SK-N-SH (cell line): ENCODE data around the gene KNDC1. TPM values are rescaled to one million over a fixed set of nuclear protein-coding genes. Genes with fewer than 3 reads are reported as not detected.

Source experiments
- CTCF ChIA-PET: fragments of 300-600, 350-600 bp; formaldehyde crosslinking; extraction: SDS; loops from one replicate; lab custom pipeline; 2021; lab: Yijun Ruan, JAX
- POLR2A ChIA-PET: fragments of 350-600 bp; sonication (Branson Sonifier 250); formaldehyde crosslinking; extraction: SDS; loops from one replicate; lab custom pipeline; 2020; ENCODE audit warnings: antibody characterized with exemption, inconsistent platforms; lab: Yijun Ruan, JAX
- DNase-seq: peaks from one replicate; pipeline ENCODE4 v3.0.0; 2012
- H2AFZ ChIP-seq: fragments of 200-600 bp; sonication (generic); 2 replicates; pipeline ENCODE4 v1.8.1; 2016; ENCODE audit warnings: antibody characterized with exemption, mild to moderate bottlenecking, low read depth
- H3F3A ChIP-seq: fragments of 200-600 bp; sonication (generic); replicated peaks from 2 replicates; pipeline ENCODE3; 2016; ENCODE audit warnings: antibody characterized with exemption, mild to moderate bottlenecking; ENCODE audit not compliant: insufficient read depth
- H3K27ac ChIP-seq, 2 experiments: fragments of 200-500 bp in 1 of 2; fragments of 200-600 bp in 1 of 2; sonication (Bioruptor generic) in 1 of 2; sonication (generic), shearing (Covaris generic) in 1 of 2; 2 replicates each; pipeline versions ENCODE4 v1.5.1 to v1.6.1; 2014 to 2016; ENCODE audit warnings: low read depth in 2 of 2, inconsistent platforms in 1 of 2, low read length in 1 of 2, mild to moderate bottlenecking in 1 of 2, mixed read lengths in 1 of 2
- H3K27me3 ChIP-seq: fragments of 200-600 bp; sonication (generic), shearing (Covaris generic); 2 replicates; pipeline ENCODE4 v1.6.1; 2016; ENCODE audit warnings: mixed run types; ENCODE audit not compliant: insufficient read depth
- H3K36me3 ChIP-seq, 2 experiments: fragments of 200-500 bp in 1 of 2; fragments of 200-600 bp in 1 of 2; sonication (Bioruptor generic) in 1 of 2; sonication (generic) in 1 of 2; replicated peaks in 1 of 2; 2 replicates each; pipeline versions ENCODE3 to v1.5.1; 2014 to 2016; ENCODE audit warnings: low read length in 1 of 2, mild to moderate bottlenecking in 1 of 2; ENCODE audit not compliant: insufficient read depth in 2 of 2, control insufficient read depth in 1 of 2
- H3K4me1 ChIP-seq, 2 experiments: fragments of 200-500 bp in 1 of 2; fragments of 200-600 bp in 1 of 2; sonication (Bioruptor generic) in 1 of 2; sonication (generic), shearing (Covaris generic) in 1 of 2; 2 replicates each; pipeline versions ENCODE4 v1.5.1 to v1.6.1; 2014 to 2016; ENCODE audit warnings: low read depth in 1 of 2, low read length in 1 of 2, mixed run types in 1 of 2; ENCODE audit not compliant: insufficient read depth in 2 of 2, control insufficient read depth in 1 of 2
- H3K4me2 ChIP-seq: fragments of 200-600 bp; sonication (generic), shearing (Covaris generic); 2 replicates; pipeline ENCODE4 v1.6.1; 2017; ENCODE audit warnings: mixed run types
- H3K4me3 ChIP-seq, 2 experiments: fragments of 200-500 bp in 1 of 2; fragments of 200-600 bp in 1 of 2; sonication (Bioruptor generic) in 1 of 2; sonication (generic), shearing (Covaris generic) in 1 of 2; 2 replicates each; pipeline versions ENCODE4 v1.5.1 to v1.8.1; 2014 to 2016; ENCODE audit warnings: low read depth in 2 of 2, inconsistent platforms in 1 of 2, low read length in 1 of 2, mild to moderate bottlenecking in 1 of 2, mixed read lengths in 1 of 2, moderate library complexity in 1 of 2
- H3K79me2 ChIP-seq: fragments of 200-600 bp; sonication (generic); 2 replicates; pipeline ENCODE4 v1.8.1; 2017; ENCODE audit warnings: mild to moderate bottlenecking; ENCODE audit not compliant: insufficient read depth
- H3K9ac ChIP-seq: fragments of 200-600 bp; sonication (generic); 2 replicates; pipeline ENCODE4 v1.6.1; 2017; ENCODE audit warnings: mixed run types
- H3K9me2 ChIP-seq: fragments of 200-600 bp; sonication (generic); 2 replicates; pipeline ENCODE4 v1.6.1; 2017; ENCODE audit warnings: mixed run types
- H3K9me3 ChIP-seq: fragments of 200-600 bp; sonication (generic); 2 replicates; pipeline ENCODE4 v1.6.1; 2017; ENCODE audit warnings: mixed run types, mild to moderate bottlenecking, moderate library complexity
- H4K20me1 ChIP-seq: fragments of 200-600 bp; sonication (generic); 2 replicates; pipeline ENCODE4 v1.6.1; 2017; ENCODE audit warnings: mild to moderate bottlenecking, mixed run types; ENCODE audit not compliant: insufficient read depth
- CHD2 ChIP-seq: fragments of 150-350 bp; IDR thresholded peaks from 2 replicates; pipeline ENCODE4 v1.6.1; 2018; ENCODE audit warnings: low read length; ENCODE audit not compliant: partially characterized antibody
- NFIC ChIP-seq: IDR thresholded peaks from 2 replicates; pipeline ENCODE4 v1.4.0; 2012; ENCODE audit warnings: borderline replicate concordance
- NRF1 ChIP-seq: IDR thresholded peaks from 2 replicates; pipeline ENCODE4 v1.6.1; 2012; ENCODE audit warnings: low read depth, mild to moderate bottlenecking, low read length
- PBX3 ChIP-seq: IDR thresholded peaks from 2 replicates; pipeline ENCODE4; 2012
- POLR2AphosphoS5 ChIP-seq: IDR thresholded peaks from 2 replicates; pipeline ENCODE4 v1.6.1; 2012; ENCODE audit warnings: low read depth, low read length
- RAD21 ChIP-seq: IDR thresholded peaks from 2 replicates; pipeline ENCODE4 v1.6.1; 2012; ENCODE audit warnings: mild to moderate bottlenecking, low read length
- RFX5 ChIP-seq: IDR thresholded peaks from 2 replicates; pipeline ENCODE4 v1.6.1; 2012; ENCODE audit warnings: mild to moderate bottlenecking, improper control_type of control experiment, low read length
- SIN3A ChIP-seq: IDR thresholded peaks from 2 replicates; pipeline ENCODE4 v1.6.1; 2012; ENCODE audit warnings: low read depth, mild to moderate bottlenecking, low read length, moderate library complexity, borderline replicate concordance
- TAF1 ChIP-seq: IDR thresholded peaks from 2 replicates; pipeline ENCODE4 v1.6.1; 2012; ENCODE audit warnings: low read depth, mild to moderate bottlenecking, low read length, moderate library complexity, borderline replicate concordance
- TCF12 ChIP-seq: IDR thresholded peaks from 2 replicates; pipeline ENCODE4 v1.4.0; 2012
- USF1 ChIP-seq: IDR thresholded peaks from 2 replicates; pipeline ENCODE4 v1.4.0; 2012; ENCODE audit warnings: low read depth, borderline replicate concordance
- YY1 ChIP-seq: IDR thresholded peaks from 2 replicates; pipeline ENCODE4 v1.4.0; 2012; ENCODE audit warnings: low read depth, mild to moderate bottlenecking
- WGBS: methylation state at CpG from one replicate; pipeline ENCODE4 v1.1.6; 2017; ENCODE audit warnings: low lambda C conversion rate; 5-methylcytosine and 5-hydroxymethylcytosine counted together
- polyA plus RNA-seq, 3 experiments: library from polyadenylated mRNA; depleted of rRNA; stranded (reverse); fragments of >200 nt; gene quantifications; 2 replicates each; pipeline ENCODE4 v1.2.3, GENCODE V29; 2012
- TF ChIP-seq, protein P1 (sequence below): fragments of 150-350 bp; IDR thresholded peaks from 2 replicates; pipeline ENCODE4 v1.6.1; 2017; ENCODE audit warnings: antibody characterized with exemption, low read length, low read depth, borderline replicate concordance
- TF ChIP-seq, protein P2 (sequence below): IDR thresholded peaks from 2 replicates; pipeline ENCODE4 v1.4.0; 2012; ENCODE audit warnings: low read depth

KNDC1 gene
- polyA plus RNA-seq, 1 of the 3 experiments (the other 2 are of a cell fraction) = 1.4 TPM

GRCh38 chr10:133270204-133270603 is 110.2 kb downstream of the KNDC1 start:
- no peak overlapping the region for H3K4me3 ChIP-seq
- no peak overlapping the region for H3K4me2 ChIP-seq
- ChIA-PET POLR2A (no interaction called here), CTCF (interaction anchor here (1.4 kb wide), 2 partner anchors 127 to 366 kb away, joined by 3 to 4 read pairs; no protein-coding TSS in a partner anchor)
- TF ChIP-seq POLR2AphosphoS5 = no peak
- no peak for TF ChIP-seq RAD21
- TF ChIP-seq, protein P1, sequence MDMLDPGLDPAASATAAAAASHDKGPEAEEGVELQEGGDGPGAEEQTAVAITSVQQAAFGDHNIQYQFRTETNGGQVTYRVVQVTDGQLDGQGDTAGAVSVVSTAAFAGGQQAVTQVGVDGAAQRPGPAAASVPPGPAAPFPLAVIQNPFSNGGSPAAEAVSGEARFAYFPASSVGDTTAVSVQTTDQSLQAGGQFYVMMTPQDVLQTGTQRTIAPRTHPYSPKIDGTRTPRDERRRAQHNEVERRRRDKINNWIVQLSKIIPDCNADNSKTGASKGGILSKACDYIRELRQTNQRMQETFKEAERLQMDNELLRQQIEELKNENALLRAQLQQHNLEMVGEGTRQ = no peak
- H3K4me1 ChIP-seq = no peaks in the 10 kb centered on the region
- WGBS = 77% methylated on average over 10 of the region's 20 CpGs
- H2AFZ ChIP-seq = no peak overlapping the region
- no peaks in the 10 kb centered on the region for H3K36me3 ChIP-seq
- no peaks in the 10 kb centered on the region for H3F3A ChIP-seq
- no peaks in the 10 kb centered on the region; the same call in 1 of the 2 replicates for H4K20me1 ChIP-seq
- H3K27ac ChIP-seq = no peak overlapping the region
- no peaks in the 10 kb centered on the region for H3K27me3 ChIP-seq
- H3K9me2 ChIP-seq = no peaks in the 10 kb centered on the region
- no peaks in the 10 kb centered on the region for H3K79me2 ChIP-seq
- no peaks in the 10 kb centered on the region for H3K9me3 ChIP-seq
- no peak for DNase-seq
- no peak overlapping the region for H3K9ac ChIP-seq

GRCh38 chr10:133270773-133271297 is 110.8 kb downstream of the KNDC1 start:
- Histone ChIP-seq H3K9me2 (no peaks in the 10 kb centered on the region), H3K27me3 (no peaks in the 10 kb centered on the region), H4K20me1 (no peaks in the 10 kb centered on the region; the same call in 1 of the 2 replicates), H3K27ac (no peak overlapping the region), H3K4me2 (no peak overlapping the region)
- ChIA-PET POLR2A (no interaction called here), CTCF (interaction anchor here (1.4 kb wide), 2 partner anchors 127 to 366 kb away, joined by 3 to 4 read pairs; no protein-coding TSS in a partner anchor)
- no CpG with 5 or more reads among the region's 19 CpGs for WGBS
- DNase-seq = no peak
- TF ChIP-seq TAF1 (no peak), CHD2 (no peak), PBX3 (no peak), NRF1 (no peak), SIN3A (no peak), USF1 (no peak), TCF12 (no peak), POLR2AphosphoS5 (no peak), YY1 (no peak), RFX5 (no peak), NFIC (no peak)
- TF ChIP-seq, protein P2, sequence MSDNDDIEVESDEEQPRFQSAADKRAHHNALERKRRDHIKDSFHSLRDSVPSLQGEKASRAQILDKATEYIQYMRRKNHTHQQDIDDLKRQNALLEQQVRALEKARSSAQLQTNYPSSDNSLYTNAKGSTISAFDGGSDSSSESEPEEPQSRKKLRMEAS = no peak
- TF ChIP-seq, all 33 proteins: peak for 0
- no peaks in the 10 kb centered on the region for H3K9me3 ChIP-seq
- H3K4me3 ChIP-seq = no peak overlapping the region
- no peaks in the 10 kb centered on the region for H3K79me2 ChIP-seq
- H3K4me1 ChIP-seq = no peaks in the 10 kb centered on the region
- no peak overlapping the region for H2AFZ ChIP-seq
- H3K9ac ChIP-seq = no peak overlapping the region
- no peaks in the 10 kb centered on the region for H3K36me3 ChIP-seq
- H3F3A ChIP-seq = no peaks in the 10 kb centered on the region
